RWPE2 (cell line): Measurements from ENCODE around the gene SLC13A5.

Source experiments
- ATAC-seq: fragments of 200-7000 bp; cut with Tn5 transposase; 3 replicates; pipeline ENCODE4 v1.9.1; 2021; ENCODE audit warnings: low read depth
- DNase-seq: peaks from one replicate; pipeline ENCODE4 v3.0.0-alpha.2; 2020; ENCODE audit warnings: low spot score
- H3K27ac ChIP-seq: fragments of 450-650 bp; 2 replicates; pipeline ENCODE4 v1.5.1; 2017; ENCODE audit warnings: mild to moderate bottlenecking; ENCODE audit not compliant: poor library complexity, severe bottlenecking
- H3K27me3 ChIP-seq: fragments of 250-450 bp; sonication (Bioruptor Pico); 2 replicates; pipeline ENCODE4 v1.5.1; 2021; ENCODE audit warnings: mild to moderate bottlenecking, moderate library complexity; ENCODE audit not compliant: insufficient read depth, poor library complexity, severe bottlenecking
- H3K36me3 ChIP-seq: fragments of 250-450 bp; sonication (Bioruptor Pico); 2 replicates; pipeline ENCODE4 v1.5.1; 2020; ENCODE audit warnings: low read depth, mild to moderate bottlenecking, moderate library complexity
- H3K4me1 ChIP-seq: fragments of 250-450 bp; sonication (Bioruptor Pico); 2 replicates; pipeline ENCODE4 v1.5.1; 2021; ENCODE audit warnings: mild to moderate bottlenecking, moderate library complexity; ENCODE audit not compliant: insufficient read depth, poor library complexity, severe bottlenecking
- H3K4me3 ChIP-seq: fragments of 250-450 bp; sonication (Bioruptor Pico); 2 replicates; pipeline ENCODE4 v1.5.1; 2021; ENCODE audit warnings: mild to moderate bottlenecking, moderate library complexity; ENCODE audit not compliant: severe bottlenecking
- H3K9me3 ChIP-seq: fragments of 250-450 bp; sonication (Bioruptor Pico); 2 replicates; pipeline ENCODE4 v1.5.1; 2021; ENCODE audit warnings: mild to moderate bottlenecking, moderate library complexity; ENCODE audit not compliant: severe bottlenecking
- CTCF ChIP-seq: fragments of 450-650 bp; IDR thresholded peaks from one replicate; pipeline ENCODE4 v1.5.1; 2017; ENCODE audit warnings: mild to moderate bottlenecking, moderate library complexity; ENCODE audit not compliant: poor library complexity, severe bottlenecking

SLC13A5 gene

GRCh38 chr17:6675201-6675825 is 37.9 kb downstream of the SLC13A5 start:
- H3K27me3 ChIP-seq: no peaks in the 10 kb centered on the region
- no peak overlapping the region for H3K4me3 ChIP-seq
- no peaks in the 10 kb centered on the region for H3K36me3 ChIP-seq
- no peak overlapping the region for H3K27ac ChIP-seq
- peaks cover 21% of the 10 kb centered on the region for H3K4me1 ChIP-seq
- no peaks in the 10 kb centered on the region for H3K9me3 ChIP-seq
- no peak for TF ChIP-seq CTCF
- DNase-seq: no peak
- ATAC-seq: no peak

GRCh38 chr17:6674586-6674985 is 38.6 kb downstream of the SLC13A5 start:
- DNase-seq (no peak), ATAC-seq (no peak)
- H3K27ac ChIP-seq: no peak overlapping the region
- TF ChIP-seq CTCF: no peak
- H3K4me3 ChIP-seq: no peak overlapping the region
- no peaks in the 10 kb centered on the region for H3K27me3 ChIP-seq
- no peaks in the 10 kb centered on the region for H3K9me3 ChIP-seq
- H3K4me1 ChIP-seq: peaks cover 22% of the 10 kb centered on the region
- H3K36me3 ChIP-seq: no peaks in the 10 kb centered on the region

GRCh38 chr17:6671431-6671830 is 41.7 kb downstream of the SLC13A5 start:
- H3K27ac ChIP-seq: peak overlapping the region; percentile 97
- ATAC-seq: no peak
- H3K27me3 ChIP-seq: no peaks in the 10 kb centered on the region
- TF ChIP-seq CTCF: no peak
- no peak for DNase-seq
- peaks cover 30% of the 10 kb centered on the region for H3K4me1 ChIP-seq
- no peak overlapping the region for H3K4me3 ChIP-seq
- H3K9me3 ChIP-seq: no peaks in the 10 kb centered on the region
- no peaks in the 10 kb centered on the region for H3K36me3 ChIP-seq

GRCh38 chr17:6670999-6671398 is 42.2 kb downstream of the SLC13A5 start:
- H3K27me3 ChIP-seq: no peaks in the 10 kb centered on the region
- no peaks in the 10 kb centered on the region for H3K36me3 ChIP-seq
- H3K9me3 ChIP-seq: no peaks in the 10 kb centered on the region
- no peak for TF ChIP-seq CTCF
- H3K4me1 ChIP-seq: peaks cover 33% of the 10 kb centered on the region
- no peak for DNase-seq
- no peak overlapping the region for H3K4me3 ChIP-seq
- H3K27ac ChIP-seq: peak overlapping the region; percentile 97
- no peak for ATAC-seq

GRCh38 chr17:6670571-6670970 is 42.6 kb downstream of the SLC13A5 start:
- ATAC-seq (no peak), DNase-seq (no peak)
- peaks cover 33% of the 10 kb centered on the region for H3K4me1 ChIP-seq
- H3K27me3 ChIP-seq: no peaks in the 10 kb centered on the region
- no peaks in the 10 kb centered on the region for H3K36me3 ChIP-seq
- no peak overlapping the region for H3K4me3 ChIP-seq
- no peak for TF ChIP-seq CTCF
- no peaks in the 10 kb centered on the region for H3K9me3 ChIP-seq
- H3K27ac ChIP-seq: peak overlapping the region; percentile 97
